MG63 (cell line): Measurements from ENCODE around the gene MYO15B. TPM values are rescaled to one million over a fixed set of nuclear protein-coding genes. Genes with fewer than 3 reads are reported as not detected.

Experiments used
- total RNA-seq: library from RNA; depleted of rRNA; stranded (reverse); fragments of >200 nt; shearing (Covaris generic); gene quantifications from 2 replicates; pipeline ENCODE4 v1.2.3, GENCODE V29; 2014; ENCODE audit warnings: low replicate concordance; rRNA removed

Gene MYO15B
- total RNA-seq, 1 experiment from 2014 or later, result 4.7 TPM

Other genes starting within 250 kb of the MYO15B start
- gene GRB2, start 182.1 kb upstream of the MYO15B start, total RNA-seq, result 110 and 134 TPM in 2 replicates
- 10.7 and 12.5 TPM in 2 replicates for gene TMEM94, start 131.2 kb upstream of the MYO15B start, total RNA-seq
- gene CASKIN2, start 72.3 kb upstream of the MYO15B start, total RNA-seq, result 3.9 and 7.8 TPM in 2 replicates
- 34.6 and 83.8 TPM in 2 replicates for gene TSEN54, start 71.3 kb upstream of the MYO15B start, total RNA-seq
- gene LLGL2, start 62.1 kb upstream of the MYO15B start, total RNA-seq, result 0.39 and 3.9 TPM in 2 replicates
- 0.69 TPM in 1 of 2 replicates, not detected in the other for gene SMIM5, start 45.6 kb downstream of the MYO15B start, total RNA-seq
- gene RECQL5, start 79.4 kb downstream of the MYO15B start, total RNA-seq, result 16.8 and 23.0 TPM in 2 replicates
- gene SAP30BP, start 79.5 kb downstream of the MYO15B start, total RNA-seq, result 105 and 108 TPM in 2 replicates
- not detected in 2 replicates for gene ITGB4, start 133.7 kb downstream of the MYO15B start, total RNA-seq
- 30.4 and 51.1 TPM in 2 replicates for gene GALK1, start 177.4 kb downstream of the MYO15B start, total RNA-seq
- 16.0 and 48.1 TPM in 2 replicates for gene UNK, start 197.0 kb downstream of the MYO15B start, total RNA-seq